DOHH2 (cell line): Measurements from ENCODE around the gene CYS1.
"Not testable (repeated sequence)": the region's sequence is repeated elsewhere in the genome, so short reads cannot be mapped to it uniquely, and the experiment has no call there.

Experiments
- CTCF ChIP-seq: fragments of 200-600 bp; sonication (generic); IDR thresholded peaks from one replicate; pipeline ENCODE4 v1.5.1; 2014; ENCODE audit warnings: antibody characterized with exemption, mild to moderate bottlenecking, low read depth, low read length; ENCODE audit not compliant: poor library complexity, severe bottlenecking
- EZH2phosphoT487 ChIP-seq: fragments of 200-600 bp; sonication (generic); IDR thresholded peaks from 2 replicates; pipeline ENCODE4 v1.6.1; 2017; ENCODE audit warnings: borderline replicate concordance, mild to moderate bottlenecking, antibody characterized with exemption, low read length, moderate library complexity, mixed read lengths

- TF ChIP-seq CTCF, EZH2phosphoT487: not testable (repeated sequence)
These were observed 68.4 kb downstream of the CYS1 start for GRCh38 chr2:10011606-10012325.
